ENCODE results near the gene SLC35A4. TPM values are rescaled to one million over a fixed set of nuclear protein-coding genes. Genes with fewer than 3 reads are reported as not detected.

The SLC35A4 gene
- total RNA-seq, 4 donors from 2014 or later = 71.7 to 152 (median 114) TPM

GRCh38 chr5:140571105-140571504 is 6.5 kb downstream of the SLC35A4 start:
- no peak for DNase-seq
- Histone ChIP-seq H3K27me3 (no peaks in the 10 kb centered on the region), H3K4me3 (no peak overlapping the region), H3K9me3 (no peaks in the 10 kb centered on the region), H3K4me1 (peaks cover 67 to 68% of the 10 kb centered on the region in 2 donors), H3K27ac (peak overlapping the region; percentile 97 to 99 (median 98)), H3K36me3 (peaks cover 0 to 13% of the 10 kb centered on the region in 2 donors)
- intact Hi-C loops (cut with DNase I; ENCODE audit: low total_unique reads) (loop anchor here (5.0 kb wide), 1 partner anchor 141 kb away; no protein-coding TSS in a partner anchor), in situ Hi-C loops (cut with MboI; ENCODE audit: low sequenced_read_pairs in 4 of 4) (loop anchor here in 1 of 4 donors (10.0 to 25.0 kb wide), 2 partner anchors 64 to 334 kb away; partner anchors contain the start of genes CD14 and TMCO6)
- no peak for ATAC-seq
- TF ChIP-seq CTCF (IDR thresholded peaks at IDR 0.05 in 4 of 5, conservative IDR thresholded peaks at IDR 0.05 in 1 of 5) = no peak
- TF ChIP-seq POLR2A (IDR thresholded peaks at IDR 0.05) = no peak

DNA sequence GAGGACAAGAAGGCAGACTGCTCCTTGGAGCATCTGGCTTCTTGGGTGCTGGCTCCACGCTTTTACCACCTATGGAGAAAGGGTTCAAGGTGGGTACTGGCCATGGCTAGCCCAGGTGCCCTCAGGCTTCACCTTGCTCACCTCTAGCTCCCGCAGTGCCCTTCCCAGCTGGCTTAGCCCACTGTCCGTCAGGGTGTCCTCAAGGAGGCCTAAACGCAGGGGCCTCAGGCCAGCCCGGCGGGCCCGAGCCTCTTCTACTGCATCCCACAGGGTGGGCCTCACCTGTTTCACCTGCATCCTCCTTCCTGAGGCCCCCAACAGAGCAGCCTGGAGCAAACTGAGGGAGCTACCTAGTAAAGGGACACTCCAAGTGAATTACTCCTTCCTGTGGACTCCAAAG is 9.1 kb downstream of the SLC35A4 start:
- intact Hi-C loops (cut with DNase I; ENCODE audit: low total_unique reads) = loop anchor here (5.0 kb wide), 1 partner anchor 139 kb away; no protein-coding TSS in a partner anchor
- Histone ChIP-seq H3K4me1 (peaks cover 43 to 44% of the 10 kb centered on the region in 2 donors), H3K27me3 (no peaks in the 10 kb centered on the region), H3K4me3 (no peak overlapping the region), H3K27ac (peak overlapping the region in 3 of 4 donors; percentile 27 to 65 (median 63)), H3K36me3 (no peaks in the 10 kb centered on the region), H3K9me3 (no peaks in the 10 kb centered on the region)
- ATAC-seq = no peak
- in situ Hi-C loops (cut with MboI; ENCODE audit: low sequenced_read_pairs in 4 of 4) = loop anchor here in 1 of 4 donors (10.0 to 25.0 kb wide), 2 partner anchors 61 to 336 kb away; partner anchors contain the start of genes CD14 and TMCO6
- no peak for TF ChIP-seq POLR2A (IDR thresholded peaks at IDR 0.05)
- TF ChIP-seq CTCF (IDR thresholded peaks at IDR 0.05 in 4 of 5, conservative IDR thresholded peaks at IDR 0.05 in 1 of 5) = no peak
- DNase-seq = no peak

GRCh38 chr5:140574165-140574564 is 9.5 kb downstream of the SLC35A4 start:
- no peak for TF ChIP-seq CTCF (IDR thresholded peaks at IDR 0.05 in 4 of 5, conservative IDR thresholded peaks at IDR 0.05 in 1 of 5)
- no peak for TF ChIP-seq POLR2A (IDR thresholded peaks at IDR 0.05)
- in situ Hi-C loops (cut with MboI; ENCODE audit: low sequenced_read_pairs in 4 of 4) = loop anchor here in 1 of 4 donors (10.0 to 25.0 kb wide), 2 partner anchors 61 to 337 kb away; partner anchors contain the start of genes CD14 and TMCO6
- ATAC-seq = peak in 1 of 2 donors; percentile 33
- Histone ChIP-seq H3K27me3 (no peaks in the 10 kb centered on the region), H3K4me3 (no peak overlapping the region), H3K9me3 (no peaks in the 10 kb centered on the region), H3K27ac (peak overlapping the region in 3 of 4 donors; percentile 27 to 65 (median 63)), H3K4me1 (peaks cover 38 to 39% of the 10 kb centered on the region in 2 donors), H3K36me3 (no peaks in the 10 kb centered on the region)
- intact Hi-C loops (cut with DNase I; ENCODE audit: low total_unique reads) = loop anchor here (5.0 kb wide), 1 partner anchor 138 kb away; no protein-coding TSS in a partner anchor
- no peak for DNase-seq

DNA sequence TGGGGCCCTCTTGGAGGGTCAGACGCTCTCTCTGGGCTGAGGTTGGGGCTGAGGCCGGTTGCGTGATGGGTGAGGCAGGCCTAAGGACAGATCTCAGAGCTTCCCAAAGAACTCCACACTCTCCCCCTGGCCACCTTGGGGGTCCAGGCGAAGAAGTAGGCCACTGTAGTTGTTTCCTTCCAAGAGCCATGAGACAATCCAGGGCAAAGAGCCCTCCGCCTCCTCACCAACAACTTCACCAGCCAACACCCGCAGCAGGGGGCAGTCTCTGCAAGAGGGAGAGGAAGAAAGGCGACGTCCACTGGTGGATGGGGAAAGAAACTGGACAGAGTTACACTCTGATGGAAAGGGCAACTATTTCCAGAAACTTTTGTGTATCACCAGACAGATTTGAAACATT is 10.7 kb downstream of the SLC35A4 start:
- no peaks in the 10 kb centered on the region for H3K27me3 ChIP-seq
- no peaks in the 10 kb centered on the region for H3K9me3 ChIP-seq
- DNase-seq (peak in 1 of 2 donors; percentile 63), ATAC-seq (peak in 1 of 2 donors; percentile 66)
- intact Hi-C loops (cut with DNase I; ENCODE audit: low total_unique reads) (no loop called here), in situ Hi-C loops (cut with MboI; ENCODE audit: low sequenced_read_pairs in 4 of 4) (loop anchor here in 2 of 4 donors (5.0 to 10.0 kb wide), 2 partner anchors 57 to 59 kb away; partner anchors contain the start of genes CD14 (in 2 of the 2) and TMCO6 (in 1 of the 2))
- H3K4me1 ChIP-seq = peaks cover 28% of the 10 kb centered on the region in 2 donors
- peak overlapping the region in 1 of 4 donors; percentile 63 for H3K27ac ChIP-seq
- TF ChIP-seq POLR2A (IDR thresholded peaks at IDR 0.05) (no peak), CTCF (IDR thresholded peaks at IDR 0.05 in 4 of 5, conservative IDR thresholded peaks at IDR 0.05 in 1 of 5) (peak in 2 of 5 experiments; percentile 34 to 36)
- H3K36me3 ChIP-seq = no peaks in the 10 kb centered on the region
- no peak overlapping the region for H3K4me3 ChIP-seq

Data from gastrocnemius medialis (tissue), 4 donors.